Mononuclear cell (primary cell): Measurements from ENCODE around the gene EYA3. TPM values are rescaled to one million over a fixed set of nuclear protein-coding genes. Genes with fewer than 3 reads are reported as not detected.

Source experiments
- H3K27me3 ChIP-seq: 2 replicates; pipeline ENCODE4 v1.6.0; 2011; ENCODE audit warnings: low read length, control low read depth; ENCODE audit not compliant: insufficient read depth
- H3K4me1 ChIP-seq: 2 replicates; pipeline ENCODE4 v1.5.1; 2011; ENCODE audit warnings: mild to moderate bottlenecking, low read length, control low read depth; ENCODE audit not compliant: insufficient read depth
- H3K4me3 ChIP-seq: 2 replicates; pipeline ENCODE4 v1.5.1; 2011; ENCODE audit warnings: mild to moderate bottlenecking, low read length, moderate library complexity
- H3K9me3 ChIP-seq: 2 replicates; pipeline ENCODE4 v1.5.1; 2011; ENCODE audit warnings: low read depth, mild to moderate bottlenecking, control low read depth, low read length
- total RNA-seq: library from RNA; depleted of rRNA; stranded (reverse); fragments of >200 nt; gene quantifications from one replicate; pipeline ENCODE4 v1.2.3, GENCODE V29; 2012

Gene EYA3
- total RNA-seq, 1 donor, result 8.7 TPM

GRCh38 chr1:28096210-28097099, 8.0 kb upstream of the EYA3 start:
- H3K27me3 ChIP-seq, result no peaks in the 10 kb centered on the region
- H3K4me1 ChIP-seq, result no peaks in the 10 kb centered on the region
- H3K4me3 ChIP-seq, result no peak overlapping the region
- H3K9me3 ChIP-seq, result no peaks in the 10 kb centered on the region

- no peaks in the 10 kb centered on the region for H3K9me3 ChIP-seq
- H3K4me1 ChIP-seq, result peaks cover 20% of the 10 kb centered on the region
- no peak overlapping the region for H3K4me3 ChIP-seq
- H3K27me3 ChIP-seq, result no peaks in the 10 kb centered on the region
These were observed 2.8 kb upstream of the EYA3 start for GRCh38 chr1:28091043-28091781.

- Histone ChIP-seq H3K4me1 (peaks cover 25% of the 10 kb centered on the region), H3K27me3 (no peaks in the 10 kb centered on the region), H3K9me3 (no peaks in the 10 kb centered on the region), H3K4me3 (peak overlapping the region; percentile 81)
These were observed 719 bp downstream of the EYA3 start for GRCh38 chr1:28087614-28088167.

- no peaks in the 10 kb centered on the region for H3K27me3 ChIP-seq
- no peak overlapping the region for H3K4me3 ChIP-seq
- H3K9me3 ChIP-seq, result no peaks in the 10 kb centered on the region
- H3K4me1 ChIP-seq, result peaks cover 25% of the 10 kb centered on the region
These were observed 1.8 kb downstream of the EYA3 start for GRCh38 chr1:28086651-28087050.

- Histone ChIP-seq H3K4me1 (peaks cover 25% of the 10 kb centered on the region), H3K9me3 (no peaks in the 10 kb centered on the region), H3K27me3 (no peaks in the 10 kb centered on the region), H3K4me3 (no peak overlapping the region)
These were observed 3.3 kb downstream of the EYA3 start for GRCh38 chr1:28085129-28085528.

GRCh38 chr1:28083876-28084275, 4.5 kb downstream of the EYA3 start:
- H3K4me3 ChIP-seq, result no peak overlapping the region
- H3K4me1 ChIP-seq, result peaks cover 20% of the 10 kb centered on the region
- H3K27me3 ChIP-seq, result no peaks in the 10 kb centered on the region
- H3K9me3 ChIP-seq, result no peaks in the 10 kb centered on the region

- H3K9me3 ChIP-seq, result no peaks in the 10 kb centered on the region
- H3K27me3 ChIP-seq, result no peaks in the 10 kb centered on the region
- H3K4me3 ChIP-seq, result no peak overlapping the region
- no peaks in the 10 kb centered on the region for H3K4me1 ChIP-seq
These were observed 9.5 kb downstream of the EYA3 start for GRCh38 chr1:28078680-28079626.

GRCh38 chr1:28078262-28078661, 10.1 kb downstream of the EYA3 start:
- Histone ChIP-seq H3K4me1 (peaks cover 3% of the 10 kb centered on the region), H3K9me3 (no peaks in the 10 kb centered on the region), H3K4me3 (no peak overlapping the region), H3K27me3 (no peaks in the 10 kb centered on the region)

- Histone ChIP-seq H3K9me3 (no peaks in the 10 kb centered on the region), H3K4me1 (peaks cover 16% of the 10 kb centered on the region), H3K4me3 (no peak overlapping the region), H3K27me3 (no peaks in the 10 kb centered on the region)
These were observed 13.4 kb downstream of the EYA3 start for GRCh38 chr1:28074892-28075511.

- Histone ChIP-seq H3K9me3 (no peaks in the 10 kb centered on the region), H3K4me3 (no peak overlapping the region), H3K4me1 (peaks cover 22% of the 10 kb centered on the region), H3K27me3 (no peaks in the 10 kb centered on the region)
These were observed 14.5 kb downstream of the EYA3 start for GRCh38 chr1:28073867-28074266.

- no peak overlapping the region for H3K4me3 ChIP-seq
These were observed 16.6 kb downstream of the EYA3 start for GRCh38 chr1:28071813-28072212.

GRCh38 chr1:28070725-28071593, 17.5 kb downstream of the EYA3 start:
- Histone ChIP-seq H3K27me3 (no peaks in the 10 kb centered on the region), H3K4me1 (peaks cover 22% of the 10 kb centered on the region)

More at GRCh38 chr1:28071813-28072212, 16.6 kb downstream of the EYA3 start:
- Histone ChIP-seq H3K4me1 (peaks cover 22% of the 10 kb centered on the region), H3K9me3 (no peaks in the 10 kb centered on the region), H3K27me3 (no peaks in the 10 kb centered on the region)

GRCh38 chr1:28067523-28068090, 20.8 kb downstream of the EYA3 start:
- no peaks in the 10 kb centered on the region for H3K27me3 ChIP-seq
- H3K4me3 ChIP-seq, result no peak overlapping the region
- peaks cover 24% of the 10 kb centered on the region for H3K4me1 ChIP-seq
- H3K9me3 ChIP-seq, result no peaks in the 10 kb centered on the region

More at GRCh38 chr1:28070725-28071593, 17.5 kb downstream of the EYA3 start:
- no peaks in the 10 kb centered on the region for H3K9me3 ChIP-seq
- H3K4me3 ChIP-seq, result no peak overlapping the region
